Measurements from ENCODE around the gene VCL. TPM values are rescaled to one million over a fixed set of nuclear protein-coding genes. Genes with fewer than 3 reads are reported as not detected.

Gene VCL
- total RNA-seq, 1 experiment from 2014 or later = 291 TPM

- Histone ChIP-seq H4K5ac (ENCODE audit: insufficient read length, low read depth, low read length) (no peak overlapping the region), H2AFZ (ENCODE audit: low read length) (no peak overlapping the region), H3K4me2 (ENCODE audit: insufficient read depth, insufficient read length, low read length) (no peak overlapping the region), H3K79me2 (ENCODE audit: insufficient read depth, low read length) (no peaks in the 10 kb centered on the region; the same call in 1 of the 2 replicates), H3K14ac (ENCODE audit: insufficient read depth, low read length) (no peak overlapping the region), H2BK5ac (ENCODE audit: insufficient read length, low read length) (no peak overlapping the region), H2AK5ac (ENCODE audit: insufficient read length, low read length) (no peak overlapping the region), H3K9me3 (ENCODE audit: control insufficient read depth, low read depth, low read length) (no peaks in the 10 kb centered on the region), H2BK120ac (ENCODE audit: low read depth, low read length, poor library complexity, severe bottlenecking) (no peak overlapping the region), H3K23me2 (ENCODE audit: insufficient read length, low read depth, low read length, poor library complexity, severe bottlenecking) (no peaks in the 10 kb centered on the region), H3K79me1 (ENCODE audit: insufficient read depth, low read depth, low read length, poor library complexity, severe bottlenecking) (no peaks in the 10 kb centered on the region), H3K9ac (ENCODE audit: extremely low read depth, insufficient read length, low read length) (no peak overlapping the region), H4K20me1 (ENCODE audit: control insufficient read depth, insufficient read depth, insufficient read length) (no peaks in the 10 kb centered on the region), H3K56ac (ENCODE audit: insufficient read length, low read depth, low read length) (no peak overlapping the region), H3T11ph (ENCODE audit: low read length) (no peak overlapping the region), H4K8ac (replicated peaks; ENCODE audit: insufficient read length, low read depth, low read length) (no peak overlapping the region), H3K27ac (ENCODE audit: insufficient read length, low read depth, low read length) (no peak overlapping the region), H2BK15ac (ENCODE audit: low read depth, low read length) (no peak overlapping the region), H2BK20ac (ENCODE audit: low read depth, low read length, poor library complexity, severe bottlenecking) (no peak overlapping the region), H2BK12ac (ENCODE audit: insufficient read length, low read depth, low read length) (no peak overlapping the region), H3K4me1 (ENCODE audit: insufficient read depth, low read length) (peaks cover 9% of the 10 kb centered on the region), H3K23ac (ENCODE audit: insufficient read length, low read depth, low read length) (no peak overlapping the region), H4K91ac (ENCODE audit: insufficient read length, low read depth, low read length) (no peak overlapping the region), H3K4ac (ENCODE audit: low read depth, low read length) (no peak overlapping the region), H3K27me3 (ENCODE audit: insufficient read depth, low read length) (no peaks in the 10 kb centered on the region), H3K18ac (ENCODE audit: insufficient read length, low read depth, low read length) (no peak overlapping the region)
- H3K4me1 Mint-ChIP-seq = peaks cover 36 to 38% of the 10 kb centered on the region in 2 experiments
- peak overlapping the region in 2 of 3 experiments; percentile 49 to 79; a peak in 3 of 7 replicates for H3K27ac Mint-ChIP-seq
- TF ChIP-seq, protein P1, sequence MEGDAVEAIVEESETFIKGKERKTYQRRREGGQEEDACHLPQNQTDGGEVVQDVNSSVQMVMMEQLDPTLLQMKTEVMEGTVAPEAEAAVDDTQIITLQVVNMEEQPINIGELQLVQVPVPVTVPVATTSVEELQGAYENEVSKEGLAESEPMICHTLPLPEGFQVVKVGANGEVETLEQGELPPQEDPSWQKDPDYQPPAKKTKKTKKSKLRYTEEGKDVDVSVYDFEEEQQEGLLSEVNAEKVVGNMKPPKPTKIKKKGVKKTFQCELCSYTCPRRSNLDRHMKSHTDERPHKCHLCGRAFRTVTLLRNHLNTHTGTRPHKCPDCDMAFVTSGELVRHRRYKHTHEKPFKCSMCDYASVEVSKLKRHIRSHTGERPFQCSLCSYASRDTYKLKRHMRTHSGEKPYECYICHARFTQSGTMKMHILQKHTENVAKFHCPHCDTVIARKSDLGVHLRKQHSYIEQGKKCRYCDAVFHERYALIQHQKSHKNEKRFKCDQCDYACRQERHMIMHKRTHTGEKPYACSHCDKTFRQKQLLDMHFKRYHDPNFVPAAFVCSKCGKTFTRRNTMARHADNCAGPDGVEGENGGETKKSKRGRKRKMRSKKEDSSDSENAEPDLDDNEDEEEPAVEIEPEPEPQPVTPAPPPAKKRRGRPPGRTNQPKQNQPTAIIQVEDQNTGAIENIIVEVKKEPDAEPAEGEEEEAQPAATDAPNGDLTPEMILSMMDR (conservative IDR thresholded peaks at IDR 0.05) = no peak
- no peaks in the 10 kb centered on the region for H3K9me3 Mint-ChIP-seq
- H3K4me3 Mint-ChIP-seq = no peak overlapping the region
- no peaks in the 10 kb centered on the region for H3K27me3 Mint-ChIP-seq (ENCODE audit: low read depth)
- no CpG with 5 or more reads among the region's 5 CpGs for WGBS (ENCODE audit: extremely low coverage, insufficient read length, low lambda C conversion rate)
- DNase-seq = no peak
- H3K36me3 Mint-ChIP-seq (ENCODE audit: insufficient read depth in 1 of 3, low read depth in 3 of 3) = peaks cover 29 to 60% (median 45%) of the 10 kb centered on the region in 3 experiments; a peak in 6 of 7 replicates
Measured at GRCh38 chr10:74081941-74082718, 84.2 kb downstream of the VCL start.

All from H9 (cell line).